Keratinocyte (primary cell): Measurements from ENCODE around the gene NR5A1. TPM values are rescaled to one million over a fixed set of nuclear protein-coding genes. Genes with fewer than 3 reads are reported as not detected.

Source experiments
- DNase-seq: peaks from one replicate; pipeline ENCODE4 v3.0.0-alpha.2; 2011; ENCODE audit warnings: low read depth, missing footprints, low spot score
- FAIRE-seq: peaks from 2 replicates; lab custom pipeline; 2011; peaks lifted over from hg19 to GRCh38; lab: Jason Lieb, UNC
- H2AFZ ChIP-seq: 2 replicates; pipeline ENCODE4 v1.6.0; 2012; ENCODE audit warnings: low read length, control low read depth, inconsistent platforms; ENCODE audit not compliant: control insufficient read depth
- H3K27ac ChIP-seq: 2 replicates; pipeline ENCODE4 v1.5.1; 2011; ENCODE audit warnings: low read length; ENCODE audit not compliant: control insufficient read depth, insufficient read depth
- H3K27me3 ChIP-seq: 3 replicates; pipeline ENCODE4 v1.6.0; 2011; ENCODE audit warnings: low read length; ENCODE audit not compliant: control insufficient read depth, insufficient read depth; ENCODE audit errors: extremely low read depth
- H3K36me3 ChIP-seq, 2 experiments: 2 replicates in 1 of 2; 3 replicates in 1 of 2; pipeline ENCODE4 v1.5.1; 2011; ENCODE audit warnings: low read length in 2 of 2, mild to moderate bottlenecking in 1 of 2; ENCODE audit not compliant: control insufficient read depth in 2 of 2, insufficient read depth in 2 of 2; ENCODE audit errors: extremely low read depth in 1 of 2
- H3K4me1 ChIP-seq: 3 replicates; pipeline ENCODE4 v1.5.1; 2011; ENCODE audit warnings: low read length; ENCODE audit not compliant: control insufficient read depth, insufficient read depth; ENCODE audit errors: extremely low read depth
- H3K4me2 ChIP-seq: 3 replicates; pipeline ENCODE4 v1.6.0; 2011; ENCODE audit warnings: low read depth, low read length; ENCODE audit not compliant: control insufficient read depth, insufficient read depth; ENCODE audit errors: extremely low read depth
- H3K4me3 ChIP-seq, 3 experiments: fragments of 200-600 bp in 1 of 3; sonication (generic) in 1 of 3; 2 replicates in 2 of 3; 3 replicates in 1 of 3; pipeline ENCODE4 v1.5.1; 2011 to 2016; ENCODE audit warnings: low read length in 3 of 3, mild to moderate bottlenecking in 3 of 3, control low read depth in 2 of 3, inconsistent platforms in 1 of 3, low read depth in 1 of 3, mixed read lengths in 1 of 3, mixed run types in 1 of 3, moderate library complexity in 1 of 3; ENCODE audit not compliant: control insufficient read depth in 2 of 3, insufficient read depth in 2 of 3; ENCODE audit errors: extremely low read depth in 1 of 3
- H3K79me2 ChIP-seq: 2 replicates; pipeline ENCODE4 v1.6.0; 2012; ENCODE audit warnings: low read length; ENCODE audit not compliant: control insufficient read depth, insufficient read depth
- H3K9ac ChIP-seq: 3 replicates; pipeline ENCODE4 v1.6.0; 2011; ENCODE audit warnings: low read length; ENCODE audit not compliant: control insufficient read depth, insufficient read depth; ENCODE audit errors: extremely low read depth
- H3K9me1 ChIP-seq: 3 replicates; pipeline ENCODE4 v1.6.0; 2011; ENCODE audit warnings: low read length; ENCODE audit not compliant: control insufficient read depth, insufficient read depth; ENCODE audit errors: extremely low read depth
- H3K9me3 ChIP-seq: 2 replicates; pipeline ENCODE4 v1.5.1; 2012; ENCODE audit warnings: low read depth, low read length; ENCODE audit not compliant: control insufficient read depth
- H4K20me1 ChIP-seq: 3 replicates; pipeline ENCODE4 v1.6.0; 2011; ENCODE audit warnings: low read length; ENCODE audit not compliant: control insufficient read depth, insufficient read depth; ENCODE audit errors: extremely low read depth
- EZH2 ChIP-seq: IDR thresholded peaks from one replicate; pipeline ENCODE4 v1.6.1; 2012; ENCODE audit warnings: inconsistent platforms, mild to moderate bottlenecking, low read length, moderate library complexity
- dilution Hi-C: fragments of 300-500 bp; cut with MboI; formaldehyde crosslinking; loops from one replicate; pipeline ENCODE4 v1.7.0; 2020; ENCODE audit warnings: low sequenced_read_pairs; ENCODE audit not compliant: extremely low pct_ligation_motif_present
- polyA plus RNA-seq, 5 experiments: library from polyadenylated mRNA; depleted of rRNA in 3 of 5; stranded (reverse) in 3 of 5; stranded (forward) in 1 of 5; unstranded in 1 of 5; fragments of >200 nt; gene quantifications; 1 replicate in 1 of 5; 2 replicates in 3 of 5; 3 replicates in 1 of 5; pipeline versions ENCODE4 v1.2.1 to v1.2.3, GENCODE V29; 2011 to 2012; ENCODE audit warnings: missing spikeins in 2 of 5, low read depth in 1 of 5, low replicate concordance in 1 of 5
- TF ChIP-seq, protein P1 (sequence below), 3 experiments: IDR thresholded peaks in 1 of 3; conservative IDR thresholded peaks in 1 of 3; optimal IDR thresholded peaks in 1 of 3; 2 replicates in 2 of 3; 3 replicates in 1 of 3; pipeline versions ENCODE3 to v1.5.1; 2011; ENCODE audit warnings: low read length in 3 of 3, mild to moderate bottlenecking in 3 of 3, moderate library complexity in 2 of 3, control low read depth in 1 of 3, inconsistent platforms in 1 of 3; ENCODE audit not compliant: insufficient read depth in 2 of 3; ENCODE audit errors: extremely low read depth in 1 of 3

NR5A1 gene
- polyA plus RNA-seq, 1 donor (not counting 4 experiments of a cell fraction or from before 2014, with no cell fraction given) = not detected

DNA sequence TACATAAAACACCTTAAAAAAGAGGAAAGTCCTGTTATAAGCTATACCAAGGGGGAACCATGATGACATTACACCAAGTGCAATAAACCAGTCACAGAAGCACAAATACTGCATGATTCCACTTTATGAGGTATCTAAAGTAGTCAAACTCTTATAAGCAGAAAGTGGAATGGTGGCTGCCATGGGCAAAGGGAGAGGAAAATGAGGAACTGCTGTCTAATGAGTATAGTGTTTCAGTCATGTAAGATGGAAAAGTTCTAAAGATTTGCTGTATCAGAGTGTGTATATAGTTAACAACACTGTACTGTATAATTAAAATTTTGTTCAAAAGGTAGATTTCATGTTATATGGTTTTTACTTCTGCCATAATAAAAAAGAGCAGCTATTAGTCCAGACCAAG lies 34.6 kb upstream of the NR5A1 start:
- FAIRE-seq = no peak
- H3K4me2 ChIP-seq = no peak overlapping the region

DNA sequence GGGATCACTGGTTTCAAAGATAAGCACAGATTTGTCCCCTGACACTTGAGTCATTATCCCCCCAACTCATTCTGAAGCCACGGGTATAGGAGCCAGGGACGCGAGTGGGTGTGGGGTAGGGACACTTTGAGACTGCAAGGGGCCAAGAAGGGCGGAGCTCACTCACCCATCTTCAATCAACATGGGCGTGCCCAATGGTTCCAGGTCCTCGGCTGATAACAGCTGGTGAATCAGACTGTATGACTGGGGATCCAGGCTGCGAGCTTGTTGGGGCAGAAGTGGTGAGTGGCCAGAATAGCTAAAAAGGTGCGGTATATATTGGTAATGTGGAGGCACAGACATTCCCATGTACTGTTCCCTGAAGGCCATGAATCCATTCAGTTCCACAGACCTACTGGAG lies 30.7 kb upstream of the NR5A1 start:
- H3K27me3 ChIP-seq = no peaks in the 10 kb centered on the region
- no peak for FAIRE-seq
- H3K79me2 ChIP-seq = no peaks in the 10 kb centered on the region
- no peak overlapping the region for H3K9ac ChIP-seq
- no peaks in the 10 kb centered on the region for H4K20me1 ChIP-seq
- H3K4me1 ChIP-seq = peaks cover 5% of the 10 kb centered on the region
- H2AFZ ChIP-seq = no peak overlapping the region
- no peaks in the 10 kb centered on the region for H3K36me3 ChIP-seq
- dilution Hi-C loops = loop anchor here (25.0 kb wide), 1 partner anchor 151 kb away; no protein-coding TSS in a partner anchor
- H3K4me3 ChIP-seq = no peak overlapping the region
- DNase-seq = no peak
- no peak overlapping the region for H3K27ac ChIP-seq
- no peaks in the 10 kb centered on the region for H3K9me1 ChIP-seq
- H3K4me2 ChIP-seq = no peak overlapping the region
- TF ChIP-seq, protein P1, sequence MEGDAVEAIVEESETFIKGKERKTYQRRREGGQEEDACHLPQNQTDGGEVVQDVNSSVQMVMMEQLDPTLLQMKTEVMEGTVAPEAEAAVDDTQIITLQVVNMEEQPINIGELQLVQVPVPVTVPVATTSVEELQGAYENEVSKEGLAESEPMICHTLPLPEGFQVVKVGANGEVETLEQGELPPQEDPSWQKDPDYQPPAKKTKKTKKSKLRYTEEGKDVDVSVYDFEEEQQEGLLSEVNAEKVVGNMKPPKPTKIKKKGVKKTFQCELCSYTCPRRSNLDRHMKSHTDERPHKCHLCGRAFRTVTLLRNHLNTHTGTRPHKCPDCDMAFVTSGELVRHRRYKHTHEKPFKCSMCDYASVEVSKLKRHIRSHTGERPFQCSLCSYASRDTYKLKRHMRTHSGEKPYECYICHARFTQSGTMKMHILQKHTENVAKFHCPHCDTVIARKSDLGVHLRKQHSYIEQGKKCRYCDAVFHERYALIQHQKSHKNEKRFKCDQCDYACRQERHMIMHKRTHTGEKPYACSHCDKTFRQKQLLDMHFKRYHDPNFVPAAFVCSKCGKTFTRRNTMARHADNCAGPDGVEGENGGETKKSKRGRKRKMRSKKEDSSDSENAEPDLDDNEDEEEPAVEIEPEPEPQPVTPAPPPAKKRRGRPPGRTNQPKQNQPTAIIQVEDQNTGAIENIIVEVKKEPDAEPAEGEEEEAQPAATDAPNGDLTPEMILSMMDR (optimal IDR thresholded peaks at IDR 0.05 in 1 of 3, IDR thresholded peaks at IDR 0.05 in 1 of 3, conservative IDR thresholded peaks at IDR 0.05 in 1 of 3; ENCODE audit: extremely low read depth in 1 of 3, insufficient read depth in 2 of 3, low read length in 3 of 3) = no peak
- H3K9me3 ChIP-seq = no peaks in the 10 kb centered on the region

More for the DNA sequence above, 34.6 kb upstream of the NR5A1 start:
- TF ChIP-seq EZH2 = no peak
- TF ChIP-seq, protein P1 (optimal IDR thresholded peaks at IDR 0.05 in 1 of 3, IDR thresholded peaks at IDR 0.05 in 1 of 3, conservative IDR thresholded peaks at IDR 0.05 in 1 of 3; ENCODE audit: extremely low read depth in 1 of 3, insufficient read depth in 2 of 3, low read length in 3 of 3) = no peak
- Histone ChIP-seq H3K79me2 (no peaks in the 10 kb centered on the region), H3K9me3 (no peaks in the 10 kb centered on the region), H3K27me3 (no peaks in the 10 kb centered on the region), H3K4me1 (peaks cover 5% of the 10 kb centered on the region), H4K20me1 (no peaks in the 10 kb centered on the region), H2AFZ (no peak overlapping the region), H3K4me3 (no peak overlapping the region), H3K9me1 (no peaks in the 10 kb centered on the region), H3K27ac (no peak overlapping the region), H3K36me3 (no peaks in the 10 kb centered on the region), H3K9ac (no peak overlapping the region)
- dilution Hi-C loops = loop anchor here (25.0 kb wide), 1 partner anchor 155 kb away; no protein-coding TSS in a partner anchor
- DNase-seq = no peak
